Calu3 (cell line): ENCODE data around the gene RFTN1. TPM values are rescaled to one million over a fixed set of nuclear protein-coding genes. Genes with fewer than 3 reads are reported as not detected.

Experiments used
- BruUV-seq: library from RNA; stranded (reverse); fragments of 400-500 nt; replicated peaks from 2 replicates; lab custom pipeline; 2021; lab: Mats Ljungman, UMichigan
- CTCF ChIA-PET: fragments of 300-600 bp; sonication (Branson Sonifier 250); formaldehyde crosslinking; loops from one replicate; lab custom pipeline; 2022; ENCODE audit warnings: antibody characterized with exemption; lab: Charles Lee
- DNase-seq: peaks from one replicate; pipeline ENCODE4 v3.0.0; 2022
- H3K27ac Mint-ChIP-seq: one replicate; pipeline ENCODE4 v1.8.0; 2022; ENCODE audit warnings: mixed read lengths; ENCODE audit not compliant: unreplicated experiment
- H3K27me3 Mint-ChIP-seq: one replicate; pipeline ENCODE4 v1.8.0; 2022; ENCODE audit warnings: mixed read lengths; ENCODE audit not compliant: unreplicated experiment
- H3K36me3 Mint-ChIP-seq: one replicate; pipeline ENCODE4 v1.8.0; 2022; ENCODE audit warnings: mild to moderate bottlenecking, moderate library complexity, mixed read lengths; ENCODE audit not compliant: insufficient read depth, unreplicated experiment
- H3K4me1 Mint-ChIP-seq: one replicate; pipeline ENCODE4 v1.8.0; 2022; ENCODE audit warnings: mild to moderate bottlenecking, low read depth, mixed read lengths; ENCODE audit not compliant: unreplicated experiment
- H3K4me3 Mint-ChIP-seq: one replicate; pipeline ENCODE4 v1.8.0; 2022; ENCODE audit warnings: mild to moderate bottlenecking, low read depth, moderate library complexity, mixed read lengths; ENCODE audit not compliant: unreplicated experiment
- H3K9me3 Mint-ChIP-seq: one replicate; pipeline ENCODE4 v1.8.0; 2022; ENCODE audit warnings: low read depth, mixed read lengths; ENCODE audit not compliant: unreplicated experiment
- intact Hi-C: fragments of 100-400 bp; cut with micrococcal nuclease; formaldehyde crosslinking; loops from one replicate; pipeline ENCODE4 v1.10.0; 2022; ENCODE audit not compliant: unreplicated experiment
- total RNA-seq: library from RNA; stranded (reverse); gene quantifications from 2 replicates; pipeline ENCODE4 v1.2.3, GENCODE V29; 2022
- TF ChIP-seq, protein P1 (sequence below): fragments of 200-600 bp; IDR thresholded peaks from one replicate; pipeline ENCODE4 v1.8.0; 2022; ENCODE audit warnings: antibody characterized with exemption; ENCODE audit not compliant: unreplicated experiment

RFTN1 gene
- total RNA-seq, 1 experiment from 2014 or later: 1.6 TPM

GRCh38 chr3:16417945-16418739 is 95.4 kb downstream of the RFTN1 start:
- TF ChIP-seq, protein P1, sequence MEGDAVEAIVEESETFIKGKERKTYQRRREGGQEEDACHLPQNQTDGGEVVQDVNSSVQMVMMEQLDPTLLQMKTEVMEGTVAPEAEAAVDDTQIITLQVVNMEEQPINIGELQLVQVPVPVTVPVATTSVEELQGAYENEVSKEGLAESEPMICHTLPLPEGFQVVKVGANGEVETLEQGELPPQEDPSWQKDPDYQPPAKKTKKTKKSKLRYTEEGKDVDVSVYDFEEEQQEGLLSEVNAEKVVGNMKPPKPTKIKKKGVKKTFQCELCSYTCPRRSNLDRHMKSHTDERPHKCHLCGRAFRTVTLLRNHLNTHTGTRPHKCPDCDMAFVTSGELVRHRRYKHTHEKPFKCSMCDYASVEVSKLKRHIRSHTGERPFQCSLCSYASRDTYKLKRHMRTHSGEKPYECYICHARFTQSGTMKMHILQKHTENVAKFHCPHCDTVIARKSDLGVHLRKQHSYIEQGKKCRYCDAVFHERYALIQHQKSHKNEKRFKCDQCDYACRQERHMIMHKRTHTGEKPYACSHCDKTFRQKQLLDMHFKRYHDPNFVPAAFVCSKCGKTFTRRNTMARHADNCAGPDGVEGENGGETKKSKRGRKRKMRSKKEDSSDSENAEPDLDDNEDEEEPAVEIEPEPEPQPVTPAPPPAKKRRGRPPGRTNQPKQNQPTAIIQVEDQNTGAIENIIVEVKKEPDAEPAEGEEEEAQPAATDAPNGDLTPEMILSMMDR: no peak

DNA sequence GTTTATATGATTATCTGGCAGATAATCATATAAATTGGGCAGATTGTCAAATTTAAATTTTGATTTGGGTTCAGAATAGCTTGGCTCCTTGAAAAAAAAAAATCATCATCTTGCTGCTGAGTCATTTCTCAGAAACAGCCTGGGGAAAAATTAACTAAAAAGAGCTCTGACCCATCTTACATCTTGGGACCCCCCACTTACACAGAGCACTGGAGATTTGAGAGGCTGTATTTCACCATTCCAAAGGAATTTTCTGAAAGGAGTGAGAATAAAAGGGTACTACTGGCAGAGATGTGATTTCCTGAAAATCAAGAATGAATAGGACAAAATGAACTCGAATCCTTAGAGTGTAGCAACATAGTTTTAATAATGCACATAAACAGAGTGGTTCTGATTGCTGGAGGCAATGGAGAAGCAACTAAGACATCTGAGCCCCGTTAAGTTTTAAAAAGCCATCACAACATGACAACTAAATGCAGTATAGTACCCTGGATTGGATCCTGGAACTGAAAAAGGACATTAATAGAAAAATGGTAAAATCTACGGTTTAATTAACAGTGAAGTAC is 97.5 kb downstream of the RFTN1 start:
- CTCF ChIA-PET: interaction anchor here (0.6 kb wide), 1 partner anchor 25 kb away, joined by 5 read pairs; no protein-coding TSS in a partner anchor
- TF ChIP-seq, protein P1: no peak
- Mint-ChIP-seq H3K27ac (no peak overlapping the region), H3K36me3 (no peaks in the 10 kb centered on the region), H3K4me1 (no peaks in the 10 kb centered on the region), H3K4me3 (no peak overlapping the region), H3K27me3 (peaks cover 36% of the 10 kb centered on the region), H3K9me3 (no peaks in the 10 kb centered on the region)
- BruUV-seq: no TSS peak
- DNase-seq: no peak
- intact Hi-C loops: no loop called here

More at GRCh38 chr3:16417945-16418739, 95.4 kb downstream of the RFTN1 start:
- Mint-ChIP-seq H3K4me3 (no peak overlapping the region), H3K9me3 (no peaks in the 10 kb centered on the region), H3K27ac (no peak overlapping the region), H3K36me3 (no peaks in the 10 kb centered on the region), H3K4me1 (no peaks in the 10 kb centered on the region), H3K27me3 (peaks cover 36% of the 10 kb centered on the region)
- no peak for DNase-seq
- BruUV-seq: no TSS peak
- CTCF ChIA-PET: interaction anchor here (0.7 kb wide), 1 partner anchor 47 kb away, joined by 3 read pairs; no protein-coding TSS in a partner anchor
- intact Hi-C loops: no loop called here

- no TSS peak for BruUV-seq
- intact Hi-C loops: no loop called here
- CTCF ChIA-PET: no interaction called here
- peaks cover 21% of the 10 kb centered on the region for H3K27me3 Mint-ChIP-seq
- no peaks in the 10 kb centered on the region for H3K36me3 Mint-ChIP-seq
- H3K4me3 Mint-ChIP-seq: no peak overlapping the region
- no peaks in the 10 kb centered on the region for H3K4me1 Mint-ChIP-seq
- H3K9me3 Mint-ChIP-seq: no peaks in the 10 kb centered on the region
- H3K27ac Mint-ChIP-seq: no peak overlapping the region
- TF ChIP-seq, protein P1: no peak
- no peak for DNase-seq
Observed at GRCh38 chr3:16413321-16413720, 100.2 kb downstream of the RFTN1 start.

DNA sequence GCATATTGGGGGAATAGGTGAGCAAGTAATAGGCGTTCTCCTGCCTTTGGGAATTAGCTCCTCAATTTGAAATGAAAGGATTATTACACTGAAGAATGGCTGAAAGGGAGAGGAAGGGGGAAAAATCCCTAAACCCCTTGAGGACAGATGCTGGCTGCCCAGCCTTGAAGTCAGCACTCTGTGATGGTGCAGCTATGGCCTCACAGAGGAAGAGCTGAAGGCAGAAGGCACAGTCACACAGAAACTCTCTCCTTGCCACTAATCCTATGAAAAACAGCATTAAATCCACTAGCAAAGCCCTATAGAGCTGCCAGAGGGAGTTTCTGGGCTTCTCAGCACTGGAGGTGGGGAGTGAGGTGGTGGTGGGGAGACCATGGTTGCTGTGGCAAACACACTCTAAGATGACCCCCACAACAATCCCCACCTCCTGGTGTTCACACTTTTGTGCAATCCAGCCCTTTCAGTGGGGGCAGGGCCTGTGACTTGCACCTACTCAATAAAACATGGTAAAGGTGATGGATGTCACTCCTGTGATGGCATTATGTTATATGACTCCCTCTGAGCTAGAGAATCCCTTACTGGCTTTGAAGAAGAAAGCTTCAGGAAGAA is 101.2 kb downstream of the RFTN1 start:
- no peaks in the 10 kb centered on the region for H3K36me3 Mint-ChIP-seq
- H3K27me3 Mint-ChIP-seq: peaks cover 20% of the 10 kb centered on the region
- TF ChIP-seq, protein P1: no peak
- no TSS peak for BruUV-seq
- no peaks in the 10 kb centered on the region for H3K9me3 Mint-ChIP-seq
- intact Hi-C loops: no loop called here
- H3K4me3 Mint-ChIP-seq: no peak overlapping the region
- no peak for DNase-seq
- H3K27ac Mint-ChIP-seq: no peak overlapping the region
- no peaks in the 10 kb centered on the region for H3K4me1 Mint-ChIP-seq
- CTCF ChIA-PET: no interaction called here
